H1 (cell line): Measurements from ENCODE around the gene RNASET2. TPM values are rescaled to one million over a fixed set of nuclear protein-coding genes. Genes with fewer than 3 reads are reported as not detected.
A peak's percentile ranks its signal among the peaks of the same experiment; 100 is the strongest.

Source experiments
- CTCF ChIA-PET: fragments of 300-600 bp; sonication (Branson Sonifier 250); formaldehyde crosslinking; loops from one replicate; lab custom pipeline; 2021; ENCODE audit not compliant: partially characterized antibody; lab: Charles Lee
- POLR2A ChIA-PET: fragments of 300-600 bp; sonication (Branson Sonifier 250); formaldehyde crosslinking; loops from one replicate; lab custom pipeline; 2021; ENCODE audit warnings: inconsistent platforms; ENCODE audit not compliant: partially characterized antibody; lab: Charles Lee
- DNase-seq, 2 experiments: peaks; one replicate each; pipeline versions ENCODE4 v3.0.0 to v3.0.0-alpha.2; 2010 to 2022; ENCODE audit warnings: low spot score in 2 of 2, low read depth in 1 of 2, mixed read lengths in 1 of 2
- FAIRE-seq: peaks from 2 replicates; lab custom pipeline; 2011; peaks lifted over from hg19 to GRCh38; lab: Jason Lieb, UNC
- H2AFZ ChIP-seq: 2 replicates; pipeline ENCODE4 v1.8.1; 2012; ENCODE audit warnings: low read length, inconsistent platforms
- H2AK5ac ChIP-seq: 2 replicates; pipeline ENCODE4 v1.6.1; 2013; ENCODE audit warnings: low read depth, low read length
- H2BK120ac ChIP-seq: replicated peaks from 2 replicates; pipeline ENCODE3; 2013; ENCODE audit warnings: low read depth, low read length, inconsistent platforms
- H2BK12ac ChIP-seq: 2 replicates; pipeline ENCODE4 v1.6.1; 2013; ENCODE audit warnings: low read depth, low read length
- H2BK15ac ChIP-seq: 2 replicates; pipeline ENCODE4 v1.6.1; 2013; ENCODE audit warnings: low read length
- H2BK20ac ChIP-seq: 2 replicates; pipeline ENCODE4 v1.6.1; 2013; ENCODE audit warnings: low read length
- H2BK5ac ChIP-seq: 2 replicates; pipeline ENCODE4 v1.6.1; 2013; ENCODE audit warnings: low read depth, low read length
- H3K14ac ChIP-seq: 2 replicates; pipeline ENCODE4 v1.6.1; 2013; ENCODE audit warnings: inconsistent platforms; ENCODE audit not compliant: insufficient read length
- H3K18ac ChIP-seq: 2 replicates; pipeline ENCODE4 v1.6.1; 2013; ENCODE audit warnings: low read length; ENCODE audit errors: extremely low read depth
- H3K23ac ChIP-seq: 2 replicates; pipeline ENCODE4 v1.6.1; 2013; ENCODE audit warnings: inconsistent platforms; ENCODE audit not compliant: insufficient read length
- H3K23me2 ChIP-seq: 2 replicates; pipeline ENCODE4 v1.6.1; 2013; ENCODE audit warnings: low read depth, low read length
- H3K27ac ChIP-seq: 2 replicates; pipeline ENCODE4 v1.6.1; 2011; ENCODE audit warnings: low read depth, low read length, inconsistent platforms
- H3K27me3 ChIP-seq, 4 experiments: replicated peaks in 1 of 4; 1 replicate in 1 of 4; 2 replicates in 3 of 4; pipeline versions ENCODE4 v1.6.1 to v1.8.1; 2011 to 2013; ENCODE audit warnings: low read length in 3 of 4, mild to moderate bottlenecking in 3 of 4, inconsistent platforms in 2 of 4, mixed read lengths in 2 of 4, moderate library complexity in 1 of 4; ENCODE audit not compliant: control insufficient read depth in 3 of 4, insufficient read depth in 3 of 4; ENCODE audit errors: extremely low read depth in 1 of 4
- H3K36me3 ChIP-seq, 4 experiments: 2 replicates each; pipeline versions ENCODE4 v1.6.1 to v1.8.1; 2011 to 2013; ENCODE audit warnings: mild to moderate bottlenecking in 4 of 4, low read length in 3 of 4, moderate library complexity in 2 of 4, control low read depth in 1 of 4, inconsistent platforms in 1 of 4; ENCODE audit not compliant: insufficient read depth in 4 of 4, control insufficient read depth in 2 of 4
- H3K4ac ChIP-seq: replicated peaks from 2 replicates; pipeline ENCODE3; 2013; ENCODE audit warnings: low read length, low read depth, mixed read lengths, inconsistent platforms; ENCODE audit not compliant: insufficient read length
- H3K4me1 ChIP-seq, 4 experiments: replicated peaks in 1 of 4; 1 replicate in 1 of 4; 2 replicates in 3 of 4; pipeline versions ENCODE4 v1.6.1 to v1.8.1; 2011 to 2013; ENCODE audit warnings: low read length in 3 of 4, inconsistent platforms in 2 of 4, mixed read lengths in 1 of 4; ENCODE audit not compliant: insufficient read depth in 4 of 4, control insufficient read depth in 3 of 4
- H3K4me2 ChIP-seq, 2 experiments: 2 replicates each; pipeline versions ENCODE4 v1.6.1 to v1.8.1; 2011 to 2013; ENCODE audit warnings: low read depth in 2 of 2, low read length in 2 of 2, control low read depth in 1 of 2, inconsistent platforms in 1 of 2, mild to moderate bottlenecking in 1 of 2; ENCODE audit not compliant: insufficient read depth in 1 of 2
- H3K4me3 ChIP-seq, 4 experiments: fragments of 200-600, 300-600 bp in 1 of 4; sonication (generic), shearing (Covaris generic), sonication (Bioruptor Twin) in 1 of 4; 2 replicates each; pipeline versions ENCODE4 v1.5.1 to v1.8.1; 2011 to 2016; ENCODE audit warnings: low read length in 4 of 4, low read depth in 3 of 4, control low read depth in 2 of 4, inconsistent platforms in 2 of 4, mild to moderate bottlenecking in 2 of 4, mixed read lengths in 1 of 4, moderate library complexity in 1 of 4; ENCODE audit not compliant: insufficient read depth in 2 of 4; ENCODE audit errors: extremely low read depth in 1 of 4
- H3K56ac ChIP-seq: replicated peaks from 2 replicates; pipeline ENCODE3; 2013; ENCODE audit warnings: low read depth, mild to moderate bottlenecking, mixed read lengths, low read length, inconsistent platforms; ENCODE audit not compliant: insufficient read length
- H3K79me1 ChIP-seq: 2 replicates; pipeline ENCODE4 v1.6.1; 2013; ENCODE audit warnings: low read depth, low read length, control low read depth
- H3K79me2 ChIP-seq, 2 experiments: 2 replicates each; pipeline versions ENCODE4 v1.6.1 to v1.8.1; 2012 to 2013; ENCODE audit warnings: low read length in 2 of 2, mild to moderate bottlenecking in 2 of 2, inconsistent platforms in 1 of 2; ENCODE audit not compliant: insufficient read depth in 2 of 2, control insufficient read depth in 1 of 2
- H3K9ac ChIP-seq, 4 experiments: replicated peaks in 1 of 4; 1 replicate in 1 of 4; 2 replicates in 3 of 4; pipeline versions ENCODE4 v1.6.1 to v1.8.1; 2011 to 2013; ENCODE audit warnings: low read depth in 3 of 4, low read length in 3 of 4, control low read depth in 2 of 4, mild to moderate bottlenecking in 2 of 4, moderate library complexity in 2 of 4, inconsistent platforms in 1 of 4; ENCODE audit errors: extremely low read depth in 1 of 4
- H3K9me3 ChIP-seq, 2 experiments: 2 replicates each; pipeline versions ENCODE4 v1.6.1 to v1.8.1; 2012 to 2013; ENCODE audit warnings: mild to moderate bottlenecking in 2 of 2, moderate library complexity in 2 of 2, control low read depth in 1 of 2, inconsistent platforms in 1 of 2, low read depth in 1 of 2, low read length in 1 of 2, mixed read lengths in 1 of 2; ENCODE audit not compliant: insufficient read depth in 2 of 2
- H4K20me1 ChIP-seq, 2 experiments: replicated peaks in 1 of 2; 2 replicates each; pipeline versions ENCODE3 to v1.8.1; 2011 to 2013; ENCODE audit warnings: inconsistent platforms in 2 of 2, low read length in 2 of 2, mild to moderate bottlenecking in 1 of 2; ENCODE audit not compliant: insufficient read depth in 2 of 2, control insufficient read depth in 1 of 2
- H4K5ac ChIP-seq: 2 replicates; pipeline ENCODE4 v1.6.1; 2013; ENCODE audit warnings: low read length, low read depth, mixed read lengths, inconsistent platforms; ENCODE audit not compliant: insufficient read length
- H4K8ac ChIP-seq: 2 replicates; pipeline ENCODE4 v1.8.0; 2013; ENCODE audit warnings: mild to moderate bottlenecking, moderate library complexity, low read length, inconsistent platforms; ENCODE audit not compliant: insufficient read depth; ENCODE audit errors: extremely low read depth
- H4K91ac ChIP-seq: replicated peaks from 2 replicates; pipeline ENCODE3; 2013; ENCODE audit warnings: low read length, mixed read lengths, inconsistent platforms; ENCODE audit not compliant: insufficient read length
- BRCA1 ChIP-seq: IDR thresholded peaks from 2 replicates; pipeline ENCODE4 v1.6.1; 2012; ENCODE audit warnings: low read depth, low read length, improper control_type of control experiment
- CBX5 ChIP-seq: fragments of 300-800, 300-1000 bp; sonication (generic); IDR thresholded peaks from 2 replicates; pipeline ENCODE4 v1.7.1; 2016; ENCODE audit warnings: antibody characterized with exemption, low read length, low read depth
- EGR1 ChIP-seq: IDR thresholded peaks from 2 replicates; pipeline ENCODE4 v1.6.1; 2011; ENCODE audit warnings: low read depth, low read length, borderline replicate concordance
- HDAC6 ChIP-seq: IDR thresholded peaks from one replicate; pipeline ENCODE4 v1.7.1; 2012; ENCODE audit warnings: low read depth, mild to moderate bottlenecking, inconsistent platforms, low read length, moderate library complexity
- JUN ChIP-seq: IDR thresholded peaks from 2 replicates; pipeline ENCODE4 v1.6.1; 2011; ENCODE audit warnings: low read depth, mild to moderate bottlenecking, improper control_type of control experiment, low read length
- MAFK ChIP-seq: IDR thresholded peaks from 2 replicates; pipeline ENCODE4 v1.6.1; 2012; ENCODE audit warnings: low read depth, mild to moderate bottlenecking, improper control_type of control experiment, low read length
- SAP30 ChIP-seq: fragments of 300-600 bp; sonication (generic); IDR thresholded peaks from 2 replicates; pipeline ENCODE4 v1.7.1; 2012; ENCODE audit warnings: low read length, moderate library complexity, mild to moderate bottlenecking, inconsistent platforms; ENCODE audit not compliant: insufficient read depth, insufficient replicate concordance
- SIN3A ChIP-seq, 2 experiments: IDR thresholded peaks in 1 of 2; conservative IDR thresholded peaks in 1 of 2; 2 replicates each; pipeline ENCODE4 v1.6.1; 2011 to 2012; ENCODE audit warnings: low read length in 2 of 2, improper control_type of control experiment in 1 of 2, low read depth in 1 of 2, mild to moderate bottlenecking in 1 of 2
- SUZ12 ChIP-seq: fragments of 200-600 bp; sonication (generic); IDR thresholded peaks from 2 replicates; pipeline ENCODE4 v1.6.1; 2012; ENCODE audit warnings: mild to moderate bottlenecking, inconsistent platforms, low read length, moderate library complexity, mixed read lengths
- TEAD4 ChIP-seq: IDR thresholded peaks from 2 replicates; pipeline ENCODE4 v1.6.1; 2012; ENCODE audit warnings: low read depth, low read length, inconsistent platforms, mixed read lengths
- WGBS, 2 experiments: shearing (Covaris generic) in 1 of 2; methylation state at CpG; one replicate each; pipeline versions ENCODE4 v1.1.6 to v1.1.7; 2013 to 2015; ENCODE audit warnings: low lambda C conversion rate in 2 of 2, mixed read lengths in 2 of 2, inconsistent platforms in 1 of 2, low coverage in 1 of 2, missing lambda C conversion rate in 1 of 2; ENCODE audit not compliant: insufficient replicate concordance in 2 of 2, insufficient coverage in 1 of 2, insufficient read length in 1 of 2; ENCODE audit errors: extremely low coverage in 1 of 2, missing lambda C conversion rate in 1 of 2; 5-methylcytosine and 5-hydroxymethylcytosine counted together
- polyA plus RNA-seq, 7 experiments: library from polyadenylated mRNA; depleted of rRNA in 3 of 7; stranded (reverse) in 5 of 7; unstranded in 2 of 7; fragments of >200 nt in 5 of 7; fragments of 200-250 nt in 2 of 7; gene quantifications; 1 replicate in 5 of 7; 2 replicates in 1 of 7; 4 replicates in 1 of 7; pipeline versions ENCODE4 v1.2.1 to v1.2.3, GENCODE V29; 2011 to 2013; ENCODE audit warnings: missing spikeins in 2 of 7, mixed read lengths in 2 of 7
- total RNA-seq: library from RNA; stranded (reverse); fragmentation: NEBNext Ultra II Directional; extraction: Animal tissue kit (Norgen Biotek cat#: 25700); gene quantifications from 2 replicates; pipeline ENCODE4 v1.2.1, GENCODE V29; 2021
- TF ChIP-seq, protein P1 (sequence below): IDR thresholded peaks from 2 replicates; pipeline ENCODE4 v1.6.1; 2012; ENCODE audit warnings: inconsistent platforms
- TF ChIP-seq, protein P2 (sequence below): IDR thresholded peaks from 2 replicates; pipeline ENCODE4 v1.6.1; 2011; ENCODE audit warnings: low read length, improper control_type of control experiment

The RNASET2 gene
- total and polyA plus RNA-seq, 2 of the 8 experiments (the other 6 are each of a cell fraction or from before 2014, with no cell fraction given), result 15.7 to 22.9 TPM

DNA sequence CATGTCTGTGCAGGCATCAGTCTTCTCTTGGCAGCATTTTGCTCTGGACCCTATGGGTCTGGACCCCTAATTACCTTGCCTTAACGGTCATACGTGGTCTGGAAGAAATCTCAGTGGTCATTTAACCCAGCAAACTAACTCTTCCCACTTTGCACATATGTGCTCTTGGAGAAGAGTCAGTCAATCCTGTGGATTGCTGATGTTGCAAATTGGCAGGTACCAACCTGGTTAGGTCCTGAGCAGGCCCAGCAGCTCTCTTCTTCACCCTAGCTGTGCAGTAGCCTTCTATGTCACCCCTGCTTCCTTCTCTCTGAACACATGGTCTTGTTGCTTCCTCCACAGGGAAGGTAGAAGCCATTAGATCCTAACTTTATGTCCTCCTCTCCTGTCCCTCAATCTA, 44.4 kb upstream of the RNASET2 start:
- no peak overlapping the region for H3K27ac ChIP-seq
- H4K8ac ChIP-seq, result no peak overlapping the region
- H4K5ac ChIP-seq, result no peak overlapping the region
- H3K9me3 ChIP-seq, result no peaks in the 10 kb centered on the region
- H3K18ac ChIP-seq, result no peak overlapping the region
- H3K14ac ChIP-seq, result no peak overlapping the region
- FAIRE-seq (no peak), DNase-seq (no peak)
- no peak overlapping the region for H3K9ac ChIP-seq
- CTCF ChIA-PET, result interaction anchor here (1.1 to 2.6 kb wide), 3 partner anchors 11 to 226 kb away, joined by 3 to 13 read pairs (median 8); no protein-coding TSS in a partner anchor
- peaks cover 0 to 8% (median 4%) of the 10 kb centered on the region in 4 experiments; a peak in 5 of 7 replicates for H3K4me1 ChIP-seq
- H2BK15ac ChIP-seq, result no peak overlapping the region
- no peak overlapping the region for H2BK5ac ChIP-seq
- peaks cover 2 to 49% (median 17%) of the 10 kb centered on the region in 4 experiments; a peak in 6 of 8 replicates for H3K36me3 ChIP-seq
- no peak overlapping the region for H3K23ac ChIP-seq
- H3K79me1 ChIP-seq, result peaks cover 12% of the 10 kb centered on the region
- no peak overlapping the region for H2BK12ac ChIP-seq
- H2BK120ac ChIP-seq, result no peak overlapping the region
- POLR2A ChIA-PET, result interaction anchor here (0.5 to 2.1 kb wide), 2 partner anchors 8 to 213 kb away, joined by 3 to 11 read pairs; no protein-coding TSS in a partner anchor
- H3K23me2 ChIP-seq, result peaks cover 6% of the 10 kb centered on the region; the same call in 1 of the 2 replicates
- no peaks in the 10 kb centered on the region for H3K27me3 ChIP-seq
- H2AFZ ChIP-seq, result no peak overlapping the region
- peak overlapping the region in 2 of 4 experiments; percentile 7 to 90; a peak in 4 of 8 replicates for H3K4me3 ChIP-seq
- H3K4me2 ChIP-seq, result peak overlapping the region; percentile 67 to 83
- peaks cover 6 to 8% of the 10 kb centered on the region in 2 experiments for H4K20me1 ChIP-seq
- H2AK5ac ChIP-seq, result no peak overlapping the region
- WGBS, 2 experiments, result 90% methylated on average over 2 of the region's 2 CpGs; no CpG with 5 or more reads in 1 of the 2 experiments
- no peak overlapping the region for H2BK20ac ChIP-seq
- H3K56ac ChIP-seq, result no peak overlapping the region
- no peak overlapping the region for H3K4ac ChIP-seq
- H4K91ac ChIP-seq, result no peak overlapping the region
- peaks cover 4 to 63% of the 10 kb centered on the region in 2 experiments for H3K79me2 ChIP-seq
- TF ChIP-seq, protein P1, sequence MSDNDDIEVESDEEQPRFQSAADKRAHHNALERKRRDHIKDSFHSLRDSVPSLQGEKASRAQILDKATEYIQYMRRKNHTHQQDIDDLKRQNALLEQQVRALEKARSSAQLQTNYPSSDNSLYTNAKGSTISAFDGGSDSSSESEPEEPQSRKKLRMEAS, result no peak
- TF ChIP-seq CBX5, result no peak
- no peak for TF ChIP-seq EGR1
- no peak for TF ChIP-seq SIN3A (conservative IDR thresholded peaks at IDR 0.05 in 1 of 2, IDR thresholded peaks at IDR 0.05 in 1 of 2; ENCODE audit: low read depth in 1 of 2, low read length in 2 of 2)
- TF ChIP-seq, protein P2, sequence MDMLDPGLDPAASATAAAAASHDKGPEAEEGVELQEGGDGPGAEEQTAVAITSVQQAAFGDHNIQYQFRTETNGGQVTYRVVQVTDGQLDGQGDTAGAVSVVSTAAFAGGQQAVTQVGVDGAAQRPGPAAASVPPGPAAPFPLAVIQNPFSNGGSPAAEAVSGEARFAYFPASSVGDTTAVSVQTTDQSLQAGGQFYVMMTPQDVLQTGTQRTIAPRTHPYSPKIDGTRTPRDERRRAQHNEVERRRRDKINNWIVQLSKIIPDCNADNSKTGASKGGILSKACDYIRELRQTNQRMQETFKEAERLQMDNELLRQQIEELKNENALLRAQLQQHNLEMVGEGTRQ, result no peak
- TF ChIP-seq SAP30, result no peak
- no peak for TF ChIP-seq JUN
- TF ChIP-seq SUZ12, result no peak
- no peak for TF ChIP-seq MAFK
- TF ChIP-seq HDAC6, result no peak
- TF ChIP-seq TEAD4, result no peak
- no peak for TF ChIP-seq BRCA1
